ENCODE measurements around the gene TPMT. TPM values are rescaled to one million over a fixed set of nuclear protein-coding genes. Genes with fewer than 3 reads are reported as not detected.

The TPMT gene
- total RNA-seq, 1 donor from 2014 or later: 10.5 TPM

DNA sequence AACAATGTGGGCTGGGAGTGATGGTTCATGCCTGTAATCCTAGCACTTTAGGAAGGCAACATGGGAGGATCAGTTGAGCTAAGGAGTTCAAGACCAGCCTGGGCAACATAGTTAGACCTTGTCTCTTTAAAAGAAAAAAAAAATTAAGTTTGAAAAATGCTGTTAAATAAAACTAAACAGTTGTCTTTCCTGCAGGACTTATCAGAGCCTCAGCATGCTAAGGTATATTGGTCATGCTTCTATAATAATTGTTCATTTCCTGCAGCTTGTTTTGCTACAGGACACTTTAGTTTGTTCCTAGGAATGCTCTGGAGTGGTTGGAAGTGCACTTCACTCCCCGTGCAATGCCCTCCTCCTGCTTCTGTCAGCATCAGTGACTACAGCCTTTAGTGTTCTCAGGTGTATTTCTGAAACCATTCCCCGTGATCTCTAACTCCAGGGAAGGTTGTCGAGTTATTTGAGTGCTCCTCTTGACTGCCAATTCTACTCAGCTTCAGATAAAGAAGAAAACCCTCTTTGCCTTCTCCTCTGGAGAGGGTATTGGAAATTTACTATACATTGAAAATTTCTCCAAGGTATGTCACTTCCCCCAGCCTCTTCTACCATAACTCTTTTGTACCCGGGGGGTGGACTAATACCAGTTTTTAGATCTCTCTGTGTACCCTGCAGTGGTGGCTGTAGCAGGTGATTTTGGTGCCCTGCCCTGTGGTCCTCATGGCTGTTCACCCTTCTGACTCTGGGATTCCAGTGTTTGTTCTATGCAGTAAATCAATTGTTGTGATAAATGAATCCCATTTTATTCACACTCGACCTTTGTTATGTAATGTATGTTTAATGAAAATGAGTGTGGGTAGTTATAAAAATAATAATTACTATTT is 66.2 kb downstream of the TPMT start:
- no peak for TF ChIP-seq EZH2 (IDR thresholded peaks at IDR 0.05; ENCODE audit: insufficient read depth, low read length)
- TF ChIP-seq CTCF (IDR thresholded peaks at IDR 0.05; ENCODE audit: insufficient read depth, low read depth, low read length): no peak
- Mint-ChIP-seq H3K4me1 (ENCODE audit: low read depth, unreplicated experiment) (no peaks in the 10 kb centered on the region), H3K36me3 (ENCODE audit: low read depth, unreplicated experiment) (peaks cover 3% of the 10 kb centered on the region), H3K27me3 (ENCODE audit: low read depth, unreplicated experiment) (no peaks in the 10 kb centered on the region), H3K4me3 (ENCODE audit: unreplicated experiment) (no peak overlapping the region), H3K9me3 (ENCODE audit: unreplicated experiment) (peaks cover 23% of the 10 kb centered on the region), H3K27ac (ENCODE audit: unreplicated experiment) (no peak overlapping the region)
- no peaks in the 10 kb centered on the region for H3K9me3 ChIP-seq (ENCODE audit: insufficient read depth, low read depth, low read length)
- DNase-seq (ENCODE audit: low read depth) (no peak), FAIRE-seq (no peak)
- H3K79me2 ChIP-seq (ENCODE audit: insufficient read depth, low read length): no peaks in the 10 kb centered on the region
- H3K4me1 ChIP-seq (ENCODE audit: insufficient read depth, low read length): no peaks in the 10 kb centered on the region
- no peak overlapping the region for H3K4me3 ChIP-seq (ENCODE audit: insufficient read depth, low read depth, low read length)
- no peaks in the 10 kb centered on the region for H4K20me1 ChIP-seq (ENCODE audit: insufficient read depth, low read length)
- no peak overlapping the region for H3K27ac ChIP-seq (ENCODE audit: low read depth, low read length)
- no peak overlapping the region for H3K9ac ChIP-seq (ENCODE audit: low read length)
- H3K36me3 ChIP-seq (ENCODE audit: insufficient read depth, low read length): no peaks in the 10 kb centered on the region
- no peak overlapping the region for H3K4me2 ChIP-seq (ENCODE audit: low read length)
- no peak overlapping the region for H2AFZ ChIP-seq (ENCODE audit: low read depth, low read length)
- H3K27me3 ChIP-seq (ENCODE audit: insufficient read depth, low read length): no peaks in the 10 kb centered on the region

GRCh38 chr6:18087396-18088165 is 67.3 kb downstream of the TPMT start:
- no peaks in the 10 kb centered on the region for H4K20me1 ChIP-seq (ENCODE audit: insufficient read depth, low read length)
- H3K4me2 ChIP-seq (ENCODE audit: low read length): no peak overlapping the region
- H3K36me3 Mint-ChIP-seq (ENCODE audit: low read depth, unreplicated experiment): peaks cover 3% of the 10 kb centered on the region
- H3K4me1 Mint-ChIP-seq (ENCODE audit: low read depth, unreplicated experiment): no peaks in the 10 kb centered on the region
- H3K4me3 Mint-ChIP-seq (ENCODE audit: unreplicated experiment): no peak overlapping the region
- H3K4me3 ChIP-seq (ENCODE audit: insufficient read depth, low read depth, low read length): no peak overlapping the region
- no peak overlapping the region for H3K27ac ChIP-seq (ENCODE audit: low read depth, low read length)
- no peaks in the 10 kb centered on the region for H3K79me2 ChIP-seq (ENCODE audit: insufficient read depth, low read length)
- FAIRE-seq (no peak), DNase-seq (ENCODE audit: low read depth) (no peak)
- H3K9me3 ChIP-seq (ENCODE audit: insufficient read depth, low read depth, low read length): no peaks in the 10 kb centered on the region
- no peak overlapping the region for H3K9ac ChIP-seq (ENCODE audit: low read length)
- peaks cover 23% of the 10 kb centered on the region for H3K9me3 Mint-ChIP-seq (ENCODE audit: unreplicated experiment)
- H3K27me3 ChIP-seq (ENCODE audit: insufficient read depth, low read length): no peaks in the 10 kb centered on the region
- TF ChIP-seq CTCF (IDR thresholded peaks at IDR 0.05; ENCODE audit: insufficient read depth, low read depth, low read length): no peak
- TF ChIP-seq EZH2 (IDR thresholded peaks at IDR 0.05; ENCODE audit: insufficient read depth, low read length): no peak
- H3K27ac Mint-ChIP-seq (ENCODE audit: unreplicated experiment): no peak overlapping the region
- no peak overlapping the region for H2AFZ ChIP-seq (ENCODE audit: low read depth, low read length)
- H3K4me1 ChIP-seq (ENCODE audit: insufficient read depth, low read length): no peaks in the 10 kb centered on the region
- no peaks in the 10 kb centered on the region for H3K27me3 Mint-ChIP-seq (ENCODE audit: low read depth, unreplicated experiment)
- no peaks in the 10 kb centered on the region for H3K36me3 ChIP-seq (ENCODE audit: insufficient read depth, low read length)
